ENCODE data around the gene SAMD13. TPM values are rescaled to one million over a fixed set of nuclear protein-coding genes. Genes with fewer than 3 reads are reported as not detected.

Gene SAMD13
- total RNA-seq, 1 experiment from 2014 or later, result 2.3 TPM

- DNase-seq (ENCODE audit: low spot score), result no peak
Observed at GRCh38 chr1:84373436-84374141, 72.1 kb downstream of the SAMD13 start.

GRCh38 chr1:84374991-84375696 is 73.6 kb downstream of the SAMD13 start:
- no peak for DNase-seq (ENCODE audit: low spot score)

GRCh38 chr1:84376000-84376910 is 74.7 kb downstream of the SAMD13 start:
- DNase-seq (ENCODE audit: low spot score), result no peak

- DNase-seq (ENCODE audit: low spot score), result no peak
Observed at GRCh38 chr1:84377480-84378095, 76.1 kb downstream of the SAMD13 start.

- no peak for DNase-seq (ENCODE audit: low spot score)
Observed at GRCh38 chr1:84379138-84379916, 77.8 kb downstream of the SAMD13 start.

- no peak for DNase-seq (ENCODE audit: low spot score)
Observed at GRCh38 chr1:84379917-84380180, 78.3 kb downstream of the SAMD13 start.

- DNase-seq (ENCODE audit: low spot score), result no peak
Observed at GRCh38 chr1:84382127-84382526, 80.6 kb downstream of the SAMD13 start.

GRCh38 chr1:84385347-84385746 is 83.8 kb downstream of the SAMD13 start:
- DNase-seq (ENCODE audit: low spot score), result no peak

- no peak for DNase-seq (ENCODE audit: low spot score)
Observed at GRCh38 chr1:84386716-84387479, 85.4 kb downstream of the SAMD13 start.

- DNase-seq (ENCODE audit: low spot score), result no peak
Observed at GRCh38 chr1:84387480-84388163, 86.1 kb downstream of the SAMD13 start.

- DNase-seq (ENCODE audit: low spot score), result no peak
Observed at GRCh38 chr1:84390226-84390625, 88.7 kb downstream of the SAMD13 start.

GRCh38 chr1:84398175-84399155 is 97.0 kb downstream of the SAMD13 start, which contains the start of gene DNASE2B:
TSS of gene DNASE2B (plus strand) at chr1:84398484. CDS start at chr1:84398565, 81 bp downstream.
- DNase-seq (ENCODE audit: low spot score), result no peak

Other genes with a start within 250 kb of the SAMD13 start
- gene PRKACB, start 157.4 kb upstream of the SAMD13 start, total RNA-seq (2014; rRNA removed; shearing (Covaris generic)), result 14.5 and 25.0 TPM in 2 replicates
- gene DNASE2B, start 96.8 kb downstream of the SAMD13 start, total RNA-seq (2014; rRNA removed; shearing (Covaris generic)), result not detected in 2 replicates
- gene RPF1, start 177.6 kb downstream of the SAMD13 start, total RNA-seq (2014; rRNA removed; shearing (Covaris generic)), result 48.1 and 49.5 TPM in 2 replicates
- gene SPATA1, start 204.7 kb downstream of the SAMD13 start, total RNA-seq (2014; rRNA removed; shearing (Covaris generic)), result 0.17 TPM in 1 of 2 replicates, not detected in the other
- gene GNG5, start 204.9 kb downstream of the SAMD13 start, total RNA-seq (2014; rRNA removed; shearing (Covaris generic)), result 52.2 and 57.3 TPM in 2 replicates